Uterus (tissue), 2 donors: ENCODE measurements around the gene RAI14.

Experiments
- POLR2A ChIP-seq, 2 donors: fragments of 450-650 bp; IDR thresholded peaks; one replicate each; pipeline ENCODE4 v1.6.1; 2016; ENCODE audit warnings: antibody characterized with exemption in 2 of 2, mild to moderate bottlenecking in 1 of 2, moderate library complexity in 1 of 2
- TF ChIP-seq, protein P1 (sequence below), 4 experiments: fragments of 200-600 bp in 2 of 4; fragments of 450-650 bp in 2 of 4; sonication (generic) in 2 of 4; IDR thresholded peaks; one replicate each; pipeline ENCODE4 v1.5.1; 2016 to 2019; ENCODE audit warnings: antibody characterized with exemption in 4 of 4, mild to moderate bottlenecking in 2 of 4, moderate library complexity in 1 of 4

DNA sequence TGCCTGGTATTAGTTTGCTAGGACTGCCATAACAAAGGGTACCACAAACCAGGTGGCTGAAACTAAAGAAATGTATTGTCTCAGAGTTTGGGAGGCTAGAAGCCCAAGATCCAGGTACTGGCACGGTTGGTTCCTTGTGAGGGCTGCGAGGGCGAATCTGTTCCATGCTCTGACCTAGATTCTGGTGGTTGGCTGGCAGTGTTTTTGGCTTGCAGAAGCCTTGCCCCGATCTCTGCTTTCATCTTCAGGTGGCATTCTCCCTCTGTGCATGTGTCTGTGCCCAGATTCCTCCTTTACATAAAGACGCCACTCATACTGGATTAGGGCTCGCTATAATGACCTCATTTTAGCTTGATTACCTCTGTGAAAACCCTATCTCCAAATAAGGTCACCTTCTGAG lies 36.7 kb downstream of the RAI14 start:
- TF ChIP-seq, protein P1, sequence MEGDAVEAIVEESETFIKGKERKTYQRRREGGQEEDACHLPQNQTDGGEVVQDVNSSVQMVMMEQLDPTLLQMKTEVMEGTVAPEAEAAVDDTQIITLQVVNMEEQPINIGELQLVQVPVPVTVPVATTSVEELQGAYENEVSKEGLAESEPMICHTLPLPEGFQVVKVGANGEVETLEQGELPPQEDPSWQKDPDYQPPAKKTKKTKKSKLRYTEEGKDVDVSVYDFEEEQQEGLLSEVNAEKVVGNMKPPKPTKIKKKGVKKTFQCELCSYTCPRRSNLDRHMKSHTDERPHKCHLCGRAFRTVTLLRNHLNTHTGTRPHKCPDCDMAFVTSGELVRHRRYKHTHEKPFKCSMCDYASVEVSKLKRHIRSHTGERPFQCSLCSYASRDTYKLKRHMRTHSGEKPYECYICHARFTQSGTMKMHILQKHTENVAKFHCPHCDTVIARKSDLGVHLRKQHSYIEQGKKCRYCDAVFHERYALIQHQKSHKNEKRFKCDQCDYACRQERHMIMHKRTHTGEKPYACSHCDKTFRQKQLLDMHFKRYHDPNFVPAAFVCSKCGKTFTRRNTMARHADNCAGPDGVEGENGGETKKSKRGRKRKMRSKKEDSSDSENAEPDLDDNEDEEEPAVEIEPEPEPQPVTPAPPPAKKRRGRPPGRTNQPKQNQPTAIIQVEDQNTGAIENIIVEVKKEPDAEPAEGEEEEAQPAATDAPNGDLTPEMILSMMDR (IDR thresholded peaks at IDR 0.05) = no peak
- TF ChIP-seq POLR2A (IDR thresholded peaks at IDR 0.05) = no peak
